ENCODE measurements around the gene SLC4A1. TPM values are rescaled to one million over a fixed set of nuclear protein-coding genes. Genes with fewer than 3 reads are reported as not detected.

SLC4A1 gene
- total RNA-seq = 1 to 10 TPM in 3 of 6 donors, under 1 TPM in 2, not detected in 1; 0.46 to 6.3 (median 1.0) TPM

GRCh38 chr17:44267818-44268490, at the start of gene SLC4A1:
TSS of gene SLC4A1 (minus strand) at chr17:44268135. CDS start at chr17:44262866, 5,269 bp downstream.
- WGBS, 2 donors = 72 to 75% methylated on average over 9 to 11 of the region's 14 CpGs
- H3K27ac ChIP-seq = peak within 1 kb of the TSS in 1 of 4 donors; percentile 9
- DNase-seq = peak in 1 of 2 donors; percentile 59
- peaks cover 0 to 7% (median 3%) of the 10 kb centered on the region in 4 donors for H3K4me1 ChIP-seq
- no peak for ATAC-seq (ENCODE audit: low FRiP score in 2 of 2)
- TF ChIP-seq EP300 (IDR thresholded peaks at IDR 0.05) = no peak
- no peak for TF ChIP-seq POLR2AphosphoS5 (IDR thresholded peaks at IDR 0.05)
- TF ChIP-seq, protein P1, sequence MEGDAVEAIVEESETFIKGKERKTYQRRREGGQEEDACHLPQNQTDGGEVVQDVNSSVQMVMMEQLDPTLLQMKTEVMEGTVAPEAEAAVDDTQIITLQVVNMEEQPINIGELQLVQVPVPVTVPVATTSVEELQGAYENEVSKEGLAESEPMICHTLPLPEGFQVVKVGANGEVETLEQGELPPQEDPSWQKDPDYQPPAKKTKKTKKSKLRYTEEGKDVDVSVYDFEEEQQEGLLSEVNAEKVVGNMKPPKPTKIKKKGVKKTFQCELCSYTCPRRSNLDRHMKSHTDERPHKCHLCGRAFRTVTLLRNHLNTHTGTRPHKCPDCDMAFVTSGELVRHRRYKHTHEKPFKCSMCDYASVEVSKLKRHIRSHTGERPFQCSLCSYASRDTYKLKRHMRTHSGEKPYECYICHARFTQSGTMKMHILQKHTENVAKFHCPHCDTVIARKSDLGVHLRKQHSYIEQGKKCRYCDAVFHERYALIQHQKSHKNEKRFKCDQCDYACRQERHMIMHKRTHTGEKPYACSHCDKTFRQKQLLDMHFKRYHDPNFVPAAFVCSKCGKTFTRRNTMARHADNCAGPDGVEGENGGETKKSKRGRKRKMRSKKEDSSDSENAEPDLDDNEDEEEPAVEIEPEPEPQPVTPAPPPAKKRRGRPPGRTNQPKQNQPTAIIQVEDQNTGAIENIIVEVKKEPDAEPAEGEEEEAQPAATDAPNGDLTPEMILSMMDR (IDR thresholded peaks at IDR 0.05) = no peak
- no peak for TF ChIP-seq POLR2A (IDR thresholded peaks at IDR 0.05)
- no peaks in the 10 kb centered on the region for H3K27me3 ChIP-seq
- H3K9me3 ChIP-seq = no peaks in the 10 kb centered on the region
- H3K36me3 ChIP-seq = no peaks in the 10 kb centered on the region
- no peak within 1 kb of the TSS for H3K4me3 ChIP-seq

DNA sequence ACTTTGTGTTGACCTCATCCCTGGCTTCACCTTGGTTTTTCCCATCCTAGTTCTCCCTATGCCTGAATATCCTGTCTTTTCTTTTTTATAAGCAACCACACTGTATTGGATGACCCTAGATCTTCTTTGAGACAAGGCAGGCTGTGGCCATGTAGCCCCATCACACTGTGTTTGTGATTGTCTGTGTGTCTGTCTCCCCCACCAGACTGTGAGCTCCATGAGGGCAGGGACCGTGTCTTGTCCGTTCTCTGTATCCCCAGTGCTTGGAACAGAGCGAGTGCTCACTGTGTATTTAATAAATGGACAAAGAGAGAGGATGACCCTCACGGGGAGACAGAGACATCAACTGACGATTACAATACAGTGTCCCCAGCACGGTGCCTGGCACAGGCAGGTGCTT, 49.6 kb upstream of the SLC4A1 start:
- DNase-seq (no peak), ATAC-seq (ENCODE audit: low FRiP score in 2 of 2) (no peak)
- peaks cover 9 to 17% (median 12%) of the 10 kb centered on the region in 4 donors for H3K4me1 ChIP-seq
- no peak for TF ChIP-seq EP300 (IDR thresholded peaks at IDR 0.05)
- no peak for TF ChIP-seq POLR2A (IDR thresholded peaks at IDR 0.05)
- TF ChIP-seq POLR2AphosphoS5 (IDR thresholded peaks at IDR 0.05) = no peak
- TF ChIP-seq, protein P1 (IDR thresholded peaks at IDR 0.05) = no peak
- 88 to 89% methylated on average over 6 of the region's 6 CpGs for WGBS, 2 donors
- H3K4me3 ChIP-seq = no peak overlapping the region
- no peak overlapping the region for H3K27ac ChIP-seq
- no peaks in the 10 kb centered on the region for H3K9me3 ChIP-seq
- peaks cover 0 to 29% (median 11%) of the 10 kb centered on the region in 4 donors for H3K27me3 ChIP-seq
- peaks cover 9 to 35% (median 29%) of the 10 kb centered on the region in 4 donors for H3K36me3 ChIP-seq

DNA sequence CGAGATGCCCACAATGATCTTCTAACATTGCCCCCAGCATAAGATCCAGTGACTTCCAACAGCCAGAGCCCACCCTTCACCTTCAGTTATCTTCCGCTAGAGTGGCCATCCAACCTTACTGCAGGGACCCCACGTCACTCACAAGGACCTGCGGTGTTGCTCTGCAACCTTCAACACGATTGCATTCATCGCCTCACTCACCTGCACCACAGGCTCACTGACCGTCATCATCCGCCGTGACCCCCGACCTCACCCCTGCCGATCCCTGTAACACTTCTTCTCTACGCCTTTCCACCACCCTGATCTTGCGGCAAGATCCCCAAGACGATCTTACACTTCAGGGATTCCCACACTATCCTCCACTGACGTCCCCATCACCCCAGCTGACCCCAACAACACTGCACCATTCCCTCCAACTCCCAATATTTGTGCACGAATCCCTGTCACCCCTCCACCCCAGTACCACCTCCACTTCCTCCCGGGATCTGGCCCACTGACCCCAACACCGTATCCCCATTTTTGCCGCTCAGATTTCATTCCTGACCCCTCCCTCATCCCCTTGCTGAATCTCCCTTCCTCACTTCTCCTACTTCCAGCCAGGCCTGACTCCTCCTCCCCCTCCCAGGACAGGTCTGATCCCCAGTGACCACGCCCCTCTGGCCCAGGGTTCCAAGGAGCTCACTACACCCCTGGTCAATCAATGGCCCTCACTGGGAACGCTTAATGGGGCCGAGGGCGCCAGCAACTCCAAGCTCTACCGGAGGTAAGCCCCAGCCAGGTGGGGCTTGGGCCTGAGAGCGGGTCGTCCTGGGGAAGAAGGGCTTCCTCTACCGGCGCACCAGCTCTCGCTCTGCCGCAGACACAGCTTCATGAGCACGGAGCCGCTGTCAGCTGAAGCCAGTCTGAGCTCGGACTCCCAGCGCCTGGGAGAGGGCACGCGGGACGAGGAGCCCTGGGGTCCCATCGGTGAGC, 48.1 kb upstream of the SLC4A1 start:
- peaks cover 0 to 29% (median 11%) of the 10 kb centered on the region in 4 donors for H3K27me3 ChIP-seq
- peak overlapping the region in 3 of 4 donors; percentile 27 to 37 (median 31) for H3K4me3 ChIP-seq
- WGBS, 2 donors = 4 to 13% methylated on average over 28 to 38 of the region's 38 CpGs
- H3K36me3 ChIP-seq = peaks cover 7 to 20% (median 17%) of the 10 kb centered on the region in 4 donors
- DNase-seq = no peak
- peaks cover 9 to 16% (median 12%) of the 10 kb centered on the region in 4 donors for H3K4me1 ChIP-seq
- H3K27ac ChIP-seq = no peak overlapping the region
- ATAC-seq (ENCODE audit: low FRiP score in 2 of 2) = no peak
- H3K9me3 ChIP-seq = no peaks in the 10 kb centered on the region
- TF ChIP-seq, protein P1 (IDR thresholded peaks at IDR 0.05) = no peak
- no peak for TF ChIP-seq POLR2A (IDR thresholded peaks at IDR 0.05)
- no peak for TF ChIP-seq POLR2AphosphoS5 (IDR thresholded peaks at IDR 0.05)
- TF ChIP-seq EP300 (IDR thresholded peaks at IDR 0.05) = no peak

GRCh38 chr17:44314869-44315661, 47.1 kb upstream of the SLC4A1 start:
- TF ChIP-seq POLR2AphosphoS5 (IDR thresholded peaks at IDR 0.05) (no peak), EP300 (IDR thresholded peaks at IDR 0.05) (no peak), POLR2A (IDR thresholded peaks at IDR 0.05) (no peak)
- TF ChIP-seq, protein P1 (IDR thresholded peaks at IDR 0.05) = no peak
- peak overlapping the region in 3 of 4 donors; percentile 27 to 37 (median 31) for H3K4me3 ChIP-seq

More at GRCh38 chr17:44314869-44315661, 47.1 kb upstream of the SLC4A1 start:
- Histone ChIP-seq H3K4me1 (peaks cover 9 to 16% (median 12%) of the 10 kb centered on the region in 4 donors), H3K36me3 (peaks cover under 1 to 10% (median 9%) of the 10 kb centered on the region in 4 donors), H3K27ac (no peak overlapping the region), H3K9me3 (no peaks in the 10 kb centered on the region), H3K27me3 (peaks cover 0 to 29% (median 11%) of the 10 kb centered on the region in 4 donors)
- WGBS, 2 donors = 0 to 1% methylated on average over 13 to 41 of the region's 81 CpGs
- DNase-seq (peak; percentile 39 to 89), ATAC-seq (ENCODE audit: low FRiP score in 2 of 2) (no peak)

All from upper lobe of left lung (tissue), 6 donors.